H9 (cell line): ENCODE results near the gene CRACR2B. TPM values are rescaled to one million over a fixed set of nuclear protein-coding genes. Genes with fewer than 3 reads are reported as not detected.
A peak's percentile ranks its signal among the peaks of the same experiment; 100 is the strongest.

Source experiments
- DNase-seq: peaks from one replicate; pipeline ENCODE4 v3.0.0-alpha.2; 2017
- H2AFZ ChIP-seq: one replicate; pipeline ENCODE4 v1.6.1; 2013; ENCODE audit warnings: mild to moderate bottlenecking, low read length, control low read depth, moderate library complexity
- H2AK5ac ChIP-seq: 2 replicates; pipeline ENCODE4 v1.6.1; 2013; ENCODE audit warnings: low read length, control low read depth, mixed read lengths; ENCODE audit not compliant: insufficient read length
- H2BK120ac ChIP-seq: one replicate; pipeline ENCODE4 v1.6.1; 2013; ENCODE audit warnings: low read depth, mild to moderate bottlenecking, low read length, control low read depth, inconsistent platforms; ENCODE audit not compliant: poor library complexity, severe bottlenecking
- H2BK12ac ChIP-seq: 2 replicates; pipeline ENCODE4 v1.6.1; 2013; ENCODE audit warnings: low read length, control low read depth, mixed read lengths, low read depth; ENCODE audit not compliant: insufficient read length
- H2BK15ac ChIP-seq: 2 replicates; pipeline ENCODE4 v1.6.1; 2013; ENCODE audit warnings: low read depth, low read length, control low read depth
- H2BK20ac ChIP-seq: one replicate; pipeline ENCODE4 v1.6.1; 2013; ENCODE audit warnings: low read depth, mild to moderate bottlenecking, low read length, control low read depth, inconsistent platforms; ENCODE audit not compliant: poor library complexity, severe bottlenecking
- H2BK5ac ChIP-seq: 2 replicates; pipeline ENCODE4 v1.6.1; 2013; ENCODE audit warnings: low read length, control low read depth, mixed read lengths; ENCODE audit not compliant: insufficient read length
- H3K14ac ChIP-seq: 2 replicates; pipeline ENCODE4 v1.6.1; 2013; ENCODE audit warnings: low read length, control low read depth; ENCODE audit not compliant: insufficient read depth
- H3K18ac ChIP-seq: 2 replicates; pipeline ENCODE4 v1.6.1; 2013; ENCODE audit warnings: low read depth, mild to moderate bottlenecking, mixed read lengths, low read length, control low read depth; ENCODE audit not compliant: insufficient read length
- H3K23ac ChIP-seq: 2 replicates; pipeline ENCODE4 v1.6.1; 2013; ENCODE audit warnings: low read length, control low read depth, mixed read lengths, low read depth; ENCODE audit not compliant: insufficient read length
- H3K23me2 ChIP-seq: 2 replicates; pipeline ENCODE4 v1.6.1; 2013; ENCODE audit warnings: low read depth, mild to moderate bottlenecking, mixed read lengths, low read length, control low read depth; ENCODE audit not compliant: insufficient read length, poor library complexity, severe bottlenecking
- H3K27ac ChIP-seq: 2 replicates; pipeline ENCODE4 v1.5.1; 2013; ENCODE audit warnings: low read length, control low read depth, mixed read lengths, low read depth; ENCODE audit not compliant: insufficient read length
- H3K27me3 ChIP-seq: 2 replicates; pipeline ENCODE4 v1.6.1; 2013; ENCODE audit warnings: low read length, control low read depth, inconsistent platforms; ENCODE audit not compliant: insufficient read depth
- H3K4ac ChIP-seq: 2 replicates; pipeline ENCODE4 v1.6.1; 2013; ENCODE audit warnings: low read depth, mild to moderate bottlenecking, control low read depth, inconsistent platforms, low read length, moderate library complexity
- H3K4me1 ChIP-seq: 2 replicates; pipeline ENCODE4 v1.6.1; 2013; ENCODE audit warnings: low read length, control low read depth, inconsistent platforms; ENCODE audit not compliant: insufficient read depth
- H3K4me2 ChIP-seq: 2 replicates; pipeline ENCODE4 v1.6.1; 2013; ENCODE audit warnings: low read length, control low read depth, mixed read lengths; ENCODE audit not compliant: insufficient read length, insufficient read depth
- H3K56ac ChIP-seq: 2 replicates; pipeline ENCODE4 v1.6.1; 2013; ENCODE audit warnings: low read depth, mild to moderate bottlenecking, mixed read lengths, low read length, control low read depth; ENCODE audit not compliant: insufficient read length
- H3K79me1 ChIP-seq: 2 replicates; pipeline ENCODE4 v1.6.1; 2013; ENCODE audit warnings: low read depth, mild to moderate bottlenecking, moderate library complexity, low read length, control low read depth, inconsistent platforms; ENCODE audit not compliant: insufficient read depth, poor library complexity, severe bottlenecking
- H3K79me2 ChIP-seq: 2 replicates; pipeline ENCODE4 v1.6.1; 2013; ENCODE audit warnings: low read length, control low read depth, inconsistent platforms; ENCODE audit not compliant: insufficient read depth
- H3K9ac ChIP-seq: 2 replicates; pipeline ENCODE4 v1.6.1; 2013; ENCODE audit warnings: low read length, control low read depth, mixed read lengths; ENCODE audit not compliant: insufficient read length; ENCODE audit errors: extremely low read depth
- H3K9me3 ChIP-seq: one replicate; pipeline ENCODE4 v1.6.1; 2013; ENCODE audit warnings: low read depth, low read length, inconsistent platforms; ENCODE audit not compliant: control insufficient read depth
- H3T11ph ChIP-seq: one replicate; pipeline ENCODE4 v1.6.1; 2013; ENCODE audit warnings: mild to moderate bottlenecking, low read length, control low read depth, inconsistent platforms
- H4K20me1 ChIP-seq: one replicate; pipeline ENCODE4 v1.6.1; 2013; ENCODE audit not compliant: control insufficient read depth, insufficient read length, insufficient read depth
- H4K5ac ChIP-seq: 2 replicates; pipeline ENCODE4 v1.6.1; 2013; ENCODE audit warnings: low read depth, mild to moderate bottlenecking, mixed read lengths, low read length, control low read depth; ENCODE audit not compliant: insufficient read length
- H4K8ac ChIP-seq: replicated peaks from 2 replicates; pipeline ENCODE4 v1.6.1; 2013; ENCODE audit warnings: low read length, control low read depth, mixed read lengths, low read depth; ENCODE audit not compliant: insufficient read length
- H4K91ac ChIP-seq: 2 replicates; pipeline ENCODE4 v1.6.1; 2013; ENCODE audit warnings: low read depth, mild to moderate bottlenecking, moderate library complexity, mixed read lengths, low read length, control low read depth; ENCODE audit not compliant: insufficient read length
- H3K27ac Mint-ChIP-seq, 3 experiments: 2 replicates in 2 of 3; 3 replicates in 1 of 3; pipeline ENCODE4 v1.8.0; 2020 to 2021; ENCODE audit warnings: mixed read lengths in 3 of 3, mild to moderate bottlenecking in 1 of 3, moderate library complexity in 1 of 3
- H3K27me3 Mint-ChIP-seq: 2 replicates; pipeline ENCODE4 v1.8.0; 2021; ENCODE audit warnings: low read depth, mild to moderate bottlenecking, moderate library complexity, mixed read lengths
- H3K36me3 Mint-ChIP-seq, 3 experiments: 2 replicates in 2 of 3; 3 replicates in 1 of 3; pipeline ENCODE4 v1.8.0; 2020 to 2021; ENCODE audit warnings: low read depth in 3 of 3, mixed read lengths in 3 of 3; ENCODE audit not compliant: insufficient read depth in 1 of 3
- H3K4me1 Mint-ChIP-seq, 2 experiments: 2 replicates each; pipeline ENCODE4 v1.8.0; 2020; ENCODE audit warnings: mixed read lengths in 2 of 2
- H3K4me3 Mint-ChIP-seq, 2 experiments: 2 replicates in 1 of 2; 3 replicates in 1 of 2; pipeline ENCODE4 v1.8.0; 2020 to 2021; ENCODE audit warnings: mild to moderate bottlenecking in 2 of 2, mixed read lengths in 2 of 2, moderate library complexity in 1 of 2
- H3K9me3 Mint-ChIP-seq, 2 experiments: 2 replicates in 1 of 2; 3 replicates in 1 of 2; pipeline ENCODE4 v1.8.0; 2020; ENCODE audit warnings: mild to moderate bottlenecking in 2 of 2, mixed read lengths in 2 of 2, moderate library complexity in 1 of 2
- WGBS: extraction: QIAGEN DNeasy Blood & Tissue Kit; methylation state at CpG from one replicate; pipeline ENCODE4 v1.1.7; 2013; ENCODE audit warnings: missing lambda C conversion rate, low lambda C conversion rate, mixed read lengths; ENCODE audit not compliant: insufficient read length; ENCODE audit errors: extremely low coverage; 5-methylcytosine and 5-hydroxymethylcytosine counted together
- total RNA-seq: library from RNA; stranded (reverse); gene quantifications from 2 replicates; pipeline ENCODE4 v1.2.1, GENCODE V29; 2021
- TF ChIP-seq, protein P1 (sequence below): fragments of 200-600 bp; sonication (generic); conservative IDR thresholded peaks from 3 replicates; pipeline ENCODE4 v1.8.0; 2021; ENCODE audit warnings: antibody characterized with exemption, mild to moderate bottlenecking

CRACR2B gene
- total RNA-seq, 1 experiment from 2014 or later, result 29.0 TPM

DNA sequence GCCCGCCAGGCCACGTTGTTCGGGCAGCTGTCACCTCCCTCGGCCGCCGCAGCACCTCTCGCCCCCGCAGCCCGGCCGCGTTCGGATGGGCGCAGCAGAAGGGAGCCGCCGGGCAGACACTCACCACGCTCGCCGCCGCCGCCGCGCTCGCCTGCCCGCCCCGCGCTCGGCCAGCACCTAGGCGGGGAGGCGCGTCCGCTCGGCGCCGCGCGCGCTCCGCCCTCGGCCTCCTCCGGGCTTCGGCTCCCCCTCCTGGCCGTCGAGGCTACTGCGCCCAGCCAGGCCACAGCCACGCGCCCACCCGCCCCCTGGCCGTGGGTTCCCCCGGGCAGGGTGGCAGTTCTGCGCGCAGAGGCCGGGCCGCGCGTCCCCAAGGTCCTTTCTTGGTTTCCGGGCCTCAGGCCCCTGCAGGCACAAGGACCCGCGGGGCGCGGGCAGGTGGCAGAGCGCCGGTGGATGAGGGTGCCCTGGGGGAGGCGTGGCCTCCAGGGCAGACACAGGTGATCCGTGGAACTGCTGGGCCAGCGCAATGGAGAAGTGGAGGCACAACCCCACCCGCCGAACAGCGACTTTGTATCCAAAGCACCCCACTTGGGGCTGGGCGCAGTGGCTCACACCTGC lies 29.5 kb upstream of the CRACR2B start, which contains the start of gene SLC25A22:
Gene SLC25A22 (minus strand): TSS at position 189 of the 621 bp plus-strand sequence. CDS start 3,275 bp downstream, outside the sequence.
- H3K27me3 ChIP-seq, result no peaks in the 10 kb centered on the region
- no peaks in the 10 kb centered on the region for H3K9me3 Mint-ChIP-seq
- H4K91ac ChIP-seq, result no peak within 1 kb of the TSS
- H3K9ac ChIP-seq, result peak within 1 kb of the TSS; percentile 36
- H3K36me3 Mint-ChIP-seq, result peaks cover 0 to 15% (median 11%) of the 10 kb centered on the region in 3 experiments; a peak in 4 of 7 replicates
- H4K8ac ChIP-seq, result no peak within 1 kb of the TSS
- TF ChIP-seq, protein P1, sequence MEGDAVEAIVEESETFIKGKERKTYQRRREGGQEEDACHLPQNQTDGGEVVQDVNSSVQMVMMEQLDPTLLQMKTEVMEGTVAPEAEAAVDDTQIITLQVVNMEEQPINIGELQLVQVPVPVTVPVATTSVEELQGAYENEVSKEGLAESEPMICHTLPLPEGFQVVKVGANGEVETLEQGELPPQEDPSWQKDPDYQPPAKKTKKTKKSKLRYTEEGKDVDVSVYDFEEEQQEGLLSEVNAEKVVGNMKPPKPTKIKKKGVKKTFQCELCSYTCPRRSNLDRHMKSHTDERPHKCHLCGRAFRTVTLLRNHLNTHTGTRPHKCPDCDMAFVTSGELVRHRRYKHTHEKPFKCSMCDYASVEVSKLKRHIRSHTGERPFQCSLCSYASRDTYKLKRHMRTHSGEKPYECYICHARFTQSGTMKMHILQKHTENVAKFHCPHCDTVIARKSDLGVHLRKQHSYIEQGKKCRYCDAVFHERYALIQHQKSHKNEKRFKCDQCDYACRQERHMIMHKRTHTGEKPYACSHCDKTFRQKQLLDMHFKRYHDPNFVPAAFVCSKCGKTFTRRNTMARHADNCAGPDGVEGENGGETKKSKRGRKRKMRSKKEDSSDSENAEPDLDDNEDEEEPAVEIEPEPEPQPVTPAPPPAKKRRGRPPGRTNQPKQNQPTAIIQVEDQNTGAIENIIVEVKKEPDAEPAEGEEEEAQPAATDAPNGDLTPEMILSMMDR, result peak; percentile 78
- peak within 1 kb of the TSS; percentile 72 for H3K4me2 ChIP-seq
- H2BK20ac ChIP-seq, result no peak within 1 kb of the TSS
- peak; percentile 80 for DNase-seq
- no peak within 1 kb of the TSS for H3K27ac ChIP-seq
- H3K4ac ChIP-seq, result no peak within 1 kb of the TSS
- H3K4me1 Mint-ChIP-seq, result peaks cover 8 to 18% of the 10 kb centered on the region in 2 experiments
- H3K23ac ChIP-seq, result no peak within 1 kb of the TSS
- peak within 1 kb of the TSS; percentile 75 to 87 for H3K4me3 Mint-ChIP-seq
- no peaks in the 10 kb centered on the region; the same call in 1 of the 2 replicates for H3K4me1 ChIP-seq
- no CpG with 5 or more reads among the region's 69 CpGs for WGBS
- H2AFZ ChIP-seq, result no peak within 1 kb of the TSS
- H2BK12ac ChIP-seq, result no peak within 1 kb of the TSS
- H4K5ac ChIP-seq, result no peak within 1 kb of the TSS
- H3K27me3 Mint-ChIP-seq, result no peaks in the 10 kb centered on the region
- H3K18ac ChIP-seq, result peak within 1 kb of the TSS; percentile 28
- no peak within 1 kb of the TSS for H2BK120ac ChIP-seq
- no peak within 1 kb of the TSS for H2BK5ac ChIP-seq
- H3K9me3 ChIP-seq, result no peaks in the 10 kb centered on the region
- peaks cover 9% of the 10 kb centered on the region for H3K23me2 ChIP-seq
- H2BK15ac ChIP-seq, result no peak within 1 kb of the TSS
- H2AK5ac ChIP-seq, result no peak within 1 kb of the TSS
- peak within 1 kb of the TSS in 1 of 3 experiments; percentile 89; a peak in 2 of 7 replicates for H3K27ac Mint-ChIP-seq
- no peaks in the 10 kb centered on the region for H3K79me2 ChIP-seq
- H3K79me1 ChIP-seq, result no peaks in the 10 kb centered on the region
- no peak within 1 kb of the TSS for H3K56ac ChIP-seq
- H4K20me1 ChIP-seq, result peaks cover 2% of the 10 kb centered on the region
- H3K14ac ChIP-seq, result peak within 1 kb of the TSS; percentile 37; the same call in 1 of the 2 replicates
- no peak within 1 kb of the TSS for H3T11ph ChIP-seq
